ENCODE measurements around the gene IFI35. TPM values are rescaled to one million over a fixed set of nuclear protein-coding genes. Genes with fewer than 3 reads are reported as not detected.

Gene IFI35
- total RNA-seq, 1 experiment from 2014 or later = 42.6 TPM

DNA sequence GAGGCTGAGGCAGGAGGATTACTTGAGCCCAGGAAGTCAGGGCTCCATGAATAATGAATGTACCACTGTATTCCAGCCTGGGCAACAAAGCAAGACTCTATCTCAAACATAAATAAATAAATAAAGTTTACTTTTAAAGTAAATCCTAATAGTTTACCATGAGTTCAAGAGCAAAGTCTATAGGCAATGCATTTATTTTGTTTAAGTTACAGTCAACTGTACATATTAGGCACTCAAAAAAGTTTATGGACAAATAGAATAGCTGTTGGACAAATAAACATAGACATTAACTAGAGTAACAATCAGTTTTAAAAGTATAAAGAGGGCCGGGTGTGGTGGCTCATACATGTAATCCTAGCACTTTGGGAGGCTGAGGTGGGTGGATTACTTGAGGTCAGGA, 38.7 kb upstream of the IFI35 start:
- DNase-seq (ENCODE audit: low read depth, low spot score) = no peak
- in situ Hi-C loops (cut with HindIII; ENCODE audit: low pct_unique_long_range_greater_than_20kb, low sequenced_read_pairs) (no loop called here), intact Hi-C loops (cut with micrococcal nuclease; ENCODE audit: unreplicated experiment) (no loop called here)
- no peak for ATAC-seq
- no peaks in the 10 kb centered on the region; the same call in 1 of the 2 replicates for H3K4me1 ChIP-seq (ENCODE audit: control insufficient read depth, insufficient read depth, low read length)
- H3K4me3 ChIP-seq (ENCODE audit: low read depth in 2 of 2, low read length in 2 of 2) = no peak overlapping the region
- no peaks in the 10 kb centered on the region for H3K27me3 ChIP-seq (ENCODE audit: control insufficient read depth, insufficient read depth, low read length)
- BruUV-seq (replicated peaks) = no TSS peak
- no peaks in the 10 kb centered on the region for H3K9me3 ChIP-seq (ENCODE audit: control insufficient read depth, insufficient read depth, low read depth, low read length)
- TF ChIP-seq POLR2AphosphoS5 (IDR thresholded peaks at IDR 0.05; ENCODE audit: low read depth, low read length) = no peak
- no peak for TF ChIP-seq TCF7L2 (IDR thresholded peaks at IDR 0.05; ENCODE audit: low read depth, low read length)
- no peak for TF ChIP-seq SIN3A (IDR thresholded peaks at IDR 0.05; ENCODE audit: borderline replicate concordance, insufficient read depth, low read depth, low read length)
- TF ChIP-seq, protein P1, sequence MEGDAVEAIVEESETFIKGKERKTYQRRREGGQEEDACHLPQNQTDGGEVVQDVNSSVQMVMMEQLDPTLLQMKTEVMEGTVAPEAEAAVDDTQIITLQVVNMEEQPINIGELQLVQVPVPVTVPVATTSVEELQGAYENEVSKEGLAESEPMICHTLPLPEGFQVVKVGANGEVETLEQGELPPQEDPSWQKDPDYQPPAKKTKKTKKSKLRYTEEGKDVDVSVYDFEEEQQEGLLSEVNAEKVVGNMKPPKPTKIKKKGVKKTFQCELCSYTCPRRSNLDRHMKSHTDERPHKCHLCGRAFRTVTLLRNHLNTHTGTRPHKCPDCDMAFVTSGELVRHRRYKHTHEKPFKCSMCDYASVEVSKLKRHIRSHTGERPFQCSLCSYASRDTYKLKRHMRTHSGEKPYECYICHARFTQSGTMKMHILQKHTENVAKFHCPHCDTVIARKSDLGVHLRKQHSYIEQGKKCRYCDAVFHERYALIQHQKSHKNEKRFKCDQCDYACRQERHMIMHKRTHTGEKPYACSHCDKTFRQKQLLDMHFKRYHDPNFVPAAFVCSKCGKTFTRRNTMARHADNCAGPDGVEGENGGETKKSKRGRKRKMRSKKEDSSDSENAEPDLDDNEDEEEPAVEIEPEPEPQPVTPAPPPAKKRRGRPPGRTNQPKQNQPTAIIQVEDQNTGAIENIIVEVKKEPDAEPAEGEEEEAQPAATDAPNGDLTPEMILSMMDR (IDR thresholded peaks at IDR 0.05) = no peak
- TF ChIP-seq, protein P2, sequence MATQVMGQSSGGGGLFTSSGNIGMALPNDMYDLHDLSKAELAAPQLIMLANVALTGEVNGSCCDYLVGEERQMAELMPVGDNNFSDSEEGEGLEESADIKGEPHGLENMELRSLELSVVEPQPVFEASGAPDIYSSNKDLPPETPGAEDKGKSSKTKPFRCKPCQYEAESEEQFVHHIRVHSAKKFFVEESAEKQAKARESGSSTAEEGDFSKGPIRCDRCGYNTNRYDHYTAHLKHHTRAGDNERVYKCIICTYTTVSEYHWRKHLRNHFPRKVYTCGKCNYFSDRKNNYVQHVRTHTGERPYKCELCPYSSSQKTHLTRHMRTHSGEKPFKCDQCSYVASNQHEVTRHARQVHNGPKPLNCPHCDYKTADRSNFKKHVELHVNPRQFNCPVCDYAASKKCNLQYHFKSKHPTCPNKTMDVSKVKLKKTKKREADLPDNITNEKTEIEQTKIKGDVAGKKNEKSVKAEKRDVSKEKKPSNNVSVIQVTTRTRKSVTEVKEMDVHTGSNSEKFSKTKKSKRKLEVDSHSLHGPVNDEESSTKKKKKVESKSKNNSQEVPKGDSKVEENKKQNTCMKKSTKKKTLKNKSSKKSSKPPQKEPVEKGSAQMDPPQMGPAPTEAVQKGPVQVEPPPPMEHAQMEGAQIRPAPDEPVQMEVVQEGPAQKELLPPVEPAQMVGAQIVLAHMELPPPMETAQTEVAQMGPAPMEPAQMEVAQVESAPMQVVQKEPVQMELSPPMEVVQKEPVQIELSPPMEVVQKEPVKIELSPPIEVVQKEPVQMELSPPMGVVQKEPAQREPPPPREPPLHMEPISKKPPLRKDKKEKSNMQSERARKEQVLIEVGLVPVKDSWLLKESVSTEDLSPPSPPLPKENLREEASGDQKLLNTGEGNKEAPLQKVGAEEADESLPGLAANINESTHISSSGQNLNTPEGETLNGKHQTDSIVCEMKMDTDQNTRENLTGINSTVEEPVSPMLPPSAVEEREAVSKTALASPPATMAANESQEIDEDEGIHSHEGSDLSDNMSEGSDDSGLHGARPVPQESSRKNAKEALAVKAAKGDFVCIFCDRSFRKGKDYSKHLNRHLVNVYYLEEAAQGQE (IDR thresholded peaks at IDR 0.05; ENCODE audit: insufficient read depth in 1 of 2, low read depth in 2 of 2, low read length in 1 of 2) = no peak
- ChIA-PET CTCF (no interaction called here), POLR2A (no interaction called here)
- H3K27ac ChIP-seq (ENCODE audit: low read length) = no peak overlapping the region
- peaks cover 3% of the 10 kb centered on the region for H3K36me3 ChIP-seq (ENCODE audit: control insufficient read depth, insufficient read depth, low read length)

DNA sequence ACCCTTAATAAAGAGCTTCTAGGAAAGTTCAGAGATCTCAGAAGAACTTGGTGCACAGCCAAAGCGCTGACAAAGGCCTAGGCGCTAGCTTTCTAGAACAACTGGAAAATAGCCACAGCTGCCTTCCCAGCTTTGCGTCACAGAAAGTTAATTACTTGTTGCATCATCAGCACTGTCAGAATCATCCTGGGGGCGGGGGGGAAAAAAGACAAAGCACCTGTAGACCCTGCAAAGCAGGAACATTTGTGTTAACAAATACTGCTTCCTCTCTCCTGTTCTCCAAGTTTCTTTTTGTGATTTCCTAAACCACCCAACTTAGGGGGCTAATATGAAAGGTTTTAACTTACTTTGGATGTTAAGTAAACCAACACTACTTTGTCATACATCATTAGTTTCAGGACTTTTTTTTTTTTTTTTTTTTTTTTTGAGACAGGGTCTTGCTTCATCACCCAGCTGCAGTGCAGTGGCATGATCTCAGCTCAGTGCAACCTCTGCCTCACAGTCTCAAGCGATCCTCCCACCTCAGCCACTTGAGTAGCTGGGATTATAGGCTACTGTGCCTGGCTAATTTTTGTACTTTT, 37.5 kb upstream of the IFI35 start:
- Histone ChIP-seq H3K4me3 (ENCODE audit: low read depth in 2 of 2, low read length in 2 of 2) (no peak overlapping the region), H3K36me3 (ENCODE audit: control insufficient read depth, insufficient read depth, low read length) (no peaks in the 10 kb centered on the region), H3K27ac (ENCODE audit: low read length) (no peak overlapping the region), H3K9me3 (ENCODE audit: control insufficient read depth, insufficient read depth, low read depth, low read length) (no peaks in the 10 kb centered on the region), H3K27me3 (ENCODE audit: control insufficient read depth, insufficient read depth, low read length) (no peaks in the 10 kb centered on the region), H3K4me1 (ENCODE audit: control insufficient read depth, insufficient read depth, low read length) (no peaks in the 10 kb centered on the region)
- CTCF ChIA-PET = no interaction called here
- DNase-seq (ENCODE audit: low read depth, low spot score) = no peak
- in situ Hi-C loops (cut with HindIII; ENCODE audit: low pct_unique_long_range_greater_than_20kb, low sequenced_read_pairs) = no loop called here
- no TSS peak for BruUV-seq (replicated peaks)
- ATAC-seq = no peak
- TF ChIP-seq, protein P1 (IDR thresholded peaks at IDR 0.05) = no peak
- TF ChIP-seq, protein P2 (IDR thresholded peaks at IDR 0.05; ENCODE audit: insufficient read depth in 1 of 2, low read depth in 2 of 2, low read length in 1 of 2) = no peak
- TF ChIP-seq TCF7L2 (IDR thresholded peaks at IDR 0.05; ENCODE audit: low read depth, low read length) (no peak), POLR2AphosphoS5 (IDR thresholded peaks at IDR 0.05; ENCODE audit: low read depth, low read length) (no peak), SIN3A (IDR thresholded peaks at IDR 0.05; ENCODE audit: borderline replicate concordance, insufficient read depth, low read depth, low read length) (no peak)
- POLR2A ChIA-PET = interaction anchor here (0.6 to 0.7 kb wide), 4 partner anchors 9 to 135 kb away, joined by 5 to 10 read pairs (median 7); no protein-coding TSS in a partner anchor
- intact Hi-C loops (cut with micrococcal nuclease; ENCODE audit: unreplicated experiment) = no loop called here

Measured in Panc1 (cell line).